Tibial artery (tissue), 4 donors: ENCODE measurements around the gene KCNJ8.

ENCODE experiments used
- DNase-seq, 2 donors: peaks; one replicate each; pipeline ENCODE4 v3.0.0-alpha.2; 2019
- H3K27ac ChIP-seq, 2 donors: fragments of 200-600 bp; sonication (generic) in 1 of 2; 1 replicate in 1 of 2; 2 replicates in 1 of 2; pipeline ENCODE4 v1.5.1; 2018 to 2019; ENCODE audit warnings: mild to moderate bottlenecking in 1 of 2
- H3K27me3 ChIP-seq, 2 donors: fragments of 200-600 bp; sonication (generic) in 1 of 2; one replicate each; pipeline versions ENCODE4 v1.5.1 to v1.6.0; 2016 to 2019
- H3K36me3 ChIP-seq, 3 donors: fragments of 200-600 bp; sonication (generic) in 2 of 3; one replicate each; pipeline ENCODE4 v1.5.1; 2016 to 2019; ENCODE audit warnings: mild to moderate bottlenecking in 2 of 3
- H3K4me1 ChIP-seq, 4 donors: fragments of 200-600 bp; sonication (generic) in 2 of 4; 1 replicate in 3 of 4; 2 replicates in 1 of 4; pipeline ENCODE4 v1.5.1; 2016 to 2019
- H3K4me3 ChIP-seq, 2 donors: fragments of 200-600 bp; sonication (generic) in 1 of 2; 1 replicate in 1 of 2; 2 replicates in 1 of 2; pipeline ENCODE4 v1.5.1; 2018 to 2019; ENCODE audit warnings: mild to moderate bottlenecking in 2 of 2
- H3K9me3 ChIP-seq, 3 donors: fragments of 200-600 bp; sonication (generic) in 1 of 3; one replicate each; pipeline ENCODE4 v1.5.1; 2016 to 2019
- intact Hi-C: fragments of 100-400 bp; cut with DNase I; formaldehyde crosslinking; loops from one replicate; pipeline ENCODE4 v1.15.0; 2023; ENCODE audit warnings: low total_unique reads
- TF ChIP-seq, protein P1 (sequence below), 2 experiments: fragments of 200-600 bp in 1 of 2; fragments of 450-650 bp in 1 of 2; IDR thresholded peaks; one replicate each; pipeline ENCODE4 v1.5.1; 2017 to 2019; ENCODE audit warnings: antibody characterized with exemption in 2 of 2, mild to moderate bottlenecking in 1 of 2, moderate library complexity in 1 of 2

KCNJ8 gene

GRCh38 chr12:21809100-21809499, 34.6 kb upstream of the KCNJ8 start:
- Histone ChIP-seq H3K9me3 (no peaks in the 10 kb centered on the region), H3K4me1 (peaks cover 0 to 7% (median 0%) of the 10 kb centered on the region in 4 donors), H3K27me3 (no peaks in the 10 kb centered on the region), H3K4me3 (no peak overlapping the region), H3K27ac (no peak overlapping the region), H3K36me3 (peaks cover 0 to 11% (median 4%) of the 10 kb centered on the region in 3 donors)
- TF ChIP-seq, protein P1, sequence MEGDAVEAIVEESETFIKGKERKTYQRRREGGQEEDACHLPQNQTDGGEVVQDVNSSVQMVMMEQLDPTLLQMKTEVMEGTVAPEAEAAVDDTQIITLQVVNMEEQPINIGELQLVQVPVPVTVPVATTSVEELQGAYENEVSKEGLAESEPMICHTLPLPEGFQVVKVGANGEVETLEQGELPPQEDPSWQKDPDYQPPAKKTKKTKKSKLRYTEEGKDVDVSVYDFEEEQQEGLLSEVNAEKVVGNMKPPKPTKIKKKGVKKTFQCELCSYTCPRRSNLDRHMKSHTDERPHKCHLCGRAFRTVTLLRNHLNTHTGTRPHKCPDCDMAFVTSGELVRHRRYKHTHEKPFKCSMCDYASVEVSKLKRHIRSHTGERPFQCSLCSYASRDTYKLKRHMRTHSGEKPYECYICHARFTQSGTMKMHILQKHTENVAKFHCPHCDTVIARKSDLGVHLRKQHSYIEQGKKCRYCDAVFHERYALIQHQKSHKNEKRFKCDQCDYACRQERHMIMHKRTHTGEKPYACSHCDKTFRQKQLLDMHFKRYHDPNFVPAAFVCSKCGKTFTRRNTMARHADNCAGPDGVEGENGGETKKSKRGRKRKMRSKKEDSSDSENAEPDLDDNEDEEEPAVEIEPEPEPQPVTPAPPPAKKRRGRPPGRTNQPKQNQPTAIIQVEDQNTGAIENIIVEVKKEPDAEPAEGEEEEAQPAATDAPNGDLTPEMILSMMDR (IDR thresholded peaks at IDR 0.05): no peak
- intact Hi-C loops: no loop called here
- no peak for DNase-seq

DNA sequence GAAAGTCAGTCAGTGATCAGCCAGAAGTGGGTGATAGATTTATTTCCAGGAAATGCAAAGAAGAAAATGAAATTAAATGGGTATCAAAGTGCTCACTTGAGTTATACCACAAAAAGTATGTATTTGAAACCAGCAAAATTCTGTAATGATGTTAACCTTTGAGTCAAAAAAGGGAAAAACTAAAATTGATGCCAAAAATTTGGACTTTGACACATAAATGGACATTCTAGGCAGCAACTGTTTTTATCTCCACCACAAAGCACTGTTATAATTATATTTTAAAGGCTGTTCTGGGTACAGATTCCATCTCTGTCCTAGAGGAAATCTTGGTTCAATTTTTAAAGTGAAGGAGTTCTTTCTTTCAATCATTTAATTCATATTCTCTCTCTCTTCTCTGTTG, 31.7 kb upstream of the KCNJ8 start:
- H3K9me3 ChIP-seq: no peaks in the 10 kb centered on the region
- TF ChIP-seq, protein P1 (IDR thresholded peaks at IDR 0.05): no peak
- no peaks in the 10 kb centered on the region for H3K27me3 ChIP-seq
- H3K36me3 ChIP-seq: peaks cover 0 to 16% (median 4%) of the 10 kb centered on the region in 3 donors
- no peaks in the 10 kb centered on the region for H3K4me1 ChIP-seq
- intact Hi-C loops: no loop called here
- no peak overlapping the region for H3K27ac ChIP-seq
- no peak for DNase-seq
- no peak overlapping the region for H3K4me3 ChIP-seq

- TF ChIP-seq, protein P1 (IDR thresholded peaks at IDR 0.05): no peak
- H3K4me1 ChIP-seq: no peaks in the 10 kb centered on the region
- no peaks in the 10 kb centered on the region for H3K9me3 ChIP-seq
- H3K27me3 ChIP-seq: no peaks in the 10 kb centered on the region
- DNase-seq: no peak
- no peak overlapping the region for H3K4me3 ChIP-seq
- intact Hi-C loops: no loop called here
- peaks cover 0 to 15% (median 4%) of the 10 kb centered on the region in 3 donors for H3K36me3 ChIP-seq
- H3K27ac ChIP-seq: no peak overlapping the region
Observed at GRCh38 chr12:21801522-21802288, 27.2 kb upstream of the KCNJ8 start.

DNA sequence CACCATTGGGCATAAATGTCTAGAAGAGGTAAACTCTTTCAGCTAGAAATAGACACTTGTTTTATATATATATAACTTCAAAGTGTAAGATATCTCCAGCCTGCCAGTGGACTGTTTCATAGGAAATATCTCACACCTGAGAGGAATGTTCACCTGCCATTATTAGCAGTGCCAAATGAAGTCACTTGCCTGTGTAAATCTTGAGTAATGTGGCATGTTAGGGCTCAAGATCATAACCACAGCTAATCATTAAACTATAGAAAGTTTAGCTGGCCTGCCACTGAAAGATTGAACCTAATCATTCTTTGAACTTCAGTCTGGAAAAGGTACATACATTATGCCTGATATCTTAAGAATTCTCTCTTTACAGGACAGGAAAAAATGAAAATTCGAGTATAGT, 25.5 kb upstream of the KCNJ8 start:
- H3K36me3 ChIP-seq: peaks cover 0 to 15% (median 4%) of the 10 kb centered on the region in 3 donors
- intact Hi-C loops: no loop called here
- no peaks in the 10 kb centered on the region for H3K9me3 ChIP-seq
- TF ChIP-seq, protein P1 (IDR thresholded peaks at IDR 0.05): no peak
- H3K27me3 ChIP-seq: no peaks in the 10 kb centered on the region
- no peak overlapping the region for H3K4me3 ChIP-seq
- H3K27ac ChIP-seq: no peak overlapping the region
- no peak for DNase-seq
- no peaks in the 10 kb centered on the region for H3K4me1 ChIP-seq

- Histone ChIP-seq H3K4me1 (no peaks in the 10 kb centered on the region), H3K36me3 (peaks cover 0 to 10% (median 0%) of the 10 kb centered on the region in 3 donors), H3K27me3 (no peaks in the 10 kb centered on the region), H3K9me3 (no peaks in the 10 kb centered on the region), H3K4me3 (no peak overlapping the region), H3K27ac (no peak overlapping the region)
- TF ChIP-seq, protein P1 (IDR thresholded peaks at IDR 0.05): no peak
- intact Hi-C loops: no loop called here
- DNase-seq: no peak
Observed at GRCh38 chr12:21797539-21797938, 23.0 kb upstream of the KCNJ8 start.
